Measurements from ENCODE around the gene ADGRV1.

The ADGRV1 gene

GRCh38 chr5:91207248-91207647 is 648.7 kb downstream of the ADGRV1 start:
- DNase-seq (ENCODE audit: low read depth), result no peak

- DNase-seq (ENCODE audit: low read depth), result no peak
Measured at GRCh38 chr5:91211997-91212713, 653.6 kb downstream of the ADGRV1 start.

- no peak for DNase-seq (ENCODE audit: low read depth)
Measured at GRCh38 chr5:91212714-91213092, 654.1 kb downstream of the ADGRV1 start.

Measured in stimulated activated CD8-positive, alpha-beta memory T cell treated with anti-CD3 and anti-CD28 coated beads, Interleukin-12 subunit alpha, Interleukin-12 subunit beta, amount 100 ng/mL, for 4 hours (primary cell).